Stimulated activated CD4-positive, alpha-beta T cell treated with anti-CD3 and anti-CD28 coated beads, Interleukin-4, amount 100 ng/mL, for 48 hours (primary cell): ENCODE results near the gene PEX5L.
"Not testable (repeated sequence)": the region's sequence is repeated elsewhere in the genome, so short reads cannot be mapped to it uniquely, and the experiment has no call there.

Source experiments
- DNase-seq, 2 donors: peaks; one replicate each; pipeline ENCODE4 v3.0.0-alpha.2; 2020; ENCODE audit warnings: low read depth in 2 of 2

PEX5L gene

DNA sequence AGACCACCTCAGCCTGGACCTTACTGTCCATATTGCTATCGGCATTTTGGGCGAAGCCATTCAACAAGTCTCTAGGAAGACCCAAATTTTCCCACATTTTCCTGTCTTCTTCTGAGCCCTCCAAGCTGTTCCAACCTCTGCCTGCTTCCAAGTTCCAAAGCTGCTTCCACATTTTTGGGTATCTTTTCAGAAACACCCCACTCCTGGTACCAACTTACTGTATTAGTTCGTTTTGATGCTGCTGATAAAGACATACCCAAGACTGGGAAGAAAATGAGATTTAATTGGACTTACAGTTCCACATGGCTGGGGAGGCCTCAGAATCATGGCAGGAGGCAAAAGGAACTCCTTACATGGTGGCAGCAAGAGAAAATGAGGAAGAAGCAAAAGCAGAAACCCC lies 28.4 kb downstream of the PEX5L start:
- not testable (repeated sequence) for DNase-seq

GRCh38 chr3:180004542-180004941 lies 32.2 kb downstream of the PEX5L start:
- no peak for DNase-seq

GRCh38 chr3:180002006-180002405 lies 34.7 kb downstream of the PEX5L start:
- DNase-seq, result no peak

DNA sequence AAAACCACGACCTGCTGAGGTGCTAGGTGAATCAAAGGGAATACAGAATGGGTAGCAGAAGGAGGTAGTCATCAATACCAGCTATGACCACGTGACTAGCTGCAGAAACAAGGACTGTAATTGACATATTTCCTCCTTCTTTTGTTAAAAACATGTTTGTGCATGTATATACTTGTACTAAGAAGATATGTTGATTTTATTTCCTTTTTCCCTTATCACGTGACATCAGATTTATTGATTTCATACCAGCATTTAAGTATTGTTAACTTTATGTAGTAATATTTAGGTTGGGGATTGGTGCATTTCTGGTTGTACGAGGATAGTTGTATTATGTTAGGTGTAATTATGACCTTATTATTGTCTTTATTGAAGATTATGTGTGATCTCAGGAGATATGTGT lies 36.2 kb downstream of the PEX5L start:
- DNase-seq, result no peak

DNA sequence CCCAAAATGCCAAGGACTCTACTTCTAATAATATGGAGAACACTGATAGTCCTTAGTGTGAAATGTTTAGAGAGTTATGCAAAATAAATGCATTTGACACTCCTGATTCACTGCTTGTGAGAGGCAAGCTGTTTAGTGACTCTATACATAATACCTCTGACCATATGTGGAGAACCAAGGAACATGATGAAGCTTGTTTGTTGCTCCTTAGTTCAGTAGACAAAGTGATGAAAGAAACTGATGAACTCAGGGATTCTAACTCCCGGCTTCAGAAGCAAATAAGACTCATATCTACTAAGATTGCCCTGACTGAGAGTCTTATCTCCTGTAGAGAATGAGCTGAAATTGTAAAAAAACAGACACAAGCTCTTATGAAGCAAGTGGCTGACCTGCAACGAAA lies 41.3 kb downstream of the PEX5L start:
- DNase-seq, result no peak

DNA sequence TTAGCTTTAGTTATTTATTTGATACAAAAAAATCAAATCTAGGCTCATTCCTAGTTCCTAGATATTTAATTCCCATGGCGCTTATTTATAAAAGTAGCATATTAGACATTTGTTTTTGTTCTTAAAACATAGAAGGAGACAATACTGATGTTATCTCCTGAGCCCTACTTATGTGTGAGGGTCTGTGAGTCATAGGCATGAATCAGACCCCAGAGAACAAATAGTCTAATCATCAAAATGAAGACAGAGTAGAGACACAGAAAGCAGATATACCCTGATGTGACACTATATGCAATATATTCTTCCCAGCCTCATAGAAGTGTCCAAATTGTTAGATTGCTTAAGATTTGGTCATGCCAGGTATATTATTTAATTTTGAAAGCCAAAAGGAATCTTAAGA lies 44.9 kb downstream of the PEX5L start:
- no peak for DNase-seq

DNA sequence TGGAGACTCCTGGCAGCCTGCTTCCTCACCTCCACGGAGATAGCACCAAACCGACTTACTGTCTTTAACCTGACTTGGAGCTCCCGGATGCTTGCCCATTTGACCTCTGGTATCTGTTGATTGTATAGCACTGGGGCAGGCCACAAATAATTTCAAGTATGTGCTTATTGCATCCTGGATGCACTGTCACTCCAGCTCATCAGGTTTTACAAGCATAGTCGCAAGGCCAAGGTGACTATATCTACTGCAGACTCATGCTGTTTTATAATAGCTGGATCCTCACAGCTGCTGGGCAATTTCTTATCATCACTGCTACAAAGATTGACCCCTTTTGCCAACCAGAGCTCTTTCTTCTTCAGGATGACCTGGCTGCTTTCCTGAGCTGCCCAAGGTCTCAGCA lies 45.6 kb downstream of the PEX5L start:
- DNase-seq, result no peak

DNA sequence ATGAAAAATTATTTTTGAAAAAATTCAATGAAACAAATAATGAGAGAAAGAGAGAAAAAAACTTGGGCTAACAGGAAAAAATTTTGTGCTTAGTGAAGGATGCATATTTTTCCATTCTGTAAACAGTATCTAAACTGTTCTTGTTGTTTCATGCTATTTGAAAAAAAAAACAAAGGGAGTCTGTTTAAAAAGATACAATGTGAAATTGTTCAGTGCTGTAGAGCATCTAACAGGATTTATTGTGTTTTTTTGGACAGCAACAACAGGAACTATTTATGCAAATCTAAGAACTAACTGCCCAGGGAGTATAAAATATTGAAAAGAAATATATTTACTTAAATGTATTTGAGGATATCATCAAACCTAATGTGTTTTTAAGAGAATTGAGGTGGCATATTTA lies 55.1 kb downstream of the PEX5L start:
- DNase-seq, result no peak

- no peak for DNase-seq
Measured at GRCh38 chr3:179977356-179977755, 59.4 kb downstream of the PEX5L start.

GRCh38 chr3:179973931-179974361 lies 62.8 kb downstream of the PEX5L start:
- no peak for DNase-seq

DNA sequence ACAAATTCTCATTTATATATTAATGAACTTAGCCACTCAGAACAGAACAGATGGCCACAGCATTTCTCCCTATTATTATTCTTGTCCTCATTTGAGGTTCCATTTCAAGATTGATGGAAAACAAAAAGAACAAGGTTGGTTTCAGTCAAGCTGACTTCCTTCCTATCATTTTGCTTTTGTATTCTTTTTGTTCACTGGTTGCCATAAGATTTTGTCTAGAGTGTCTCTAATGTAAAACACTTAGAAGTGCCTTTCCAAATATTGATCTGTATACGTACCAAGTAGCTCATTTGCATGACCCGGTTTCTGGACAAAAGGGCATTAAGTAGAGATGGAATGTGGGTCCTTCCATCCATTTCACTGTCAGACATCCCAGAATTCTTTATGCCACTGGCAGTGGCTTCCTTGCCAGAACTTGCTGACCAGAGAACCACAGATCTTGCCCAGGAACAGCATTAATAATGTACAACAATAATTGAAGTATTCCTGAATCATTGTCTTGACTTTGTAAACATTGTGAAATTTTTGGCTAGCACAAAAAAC lies 63.8 kb downstream of the PEX5L start:
- no peak for DNase-seq

GRCh38 chr3:179971280-179971679 lies 65.5 kb downstream of the PEX5L start:
- DNase-seq, result no peak

GRCh38 chr3:179970746-179971145 lies 66.0 kb downstream of the PEX5L start:
- no peak for DNase-seq

- DNase-seq, result no peak
Measured at GRCh38 chr3:179969525-179969924, 67.2 kb downstream of the PEX5L start.

GRCh38 chr3:179967622-179968021 lies 69.1 kb downstream of the PEX5L start:
- no peak for DNase-seq

- DNase-seq, result no peak
Measured at GRCh38 chr3:179964890-179965289, 71.8 kb downstream of the PEX5L start.

- DNase-seq, result no peak
Measured at GRCh38 chr3:179962629-179963387, 73.9 kb downstream of the PEX5L start.

GRCh38 chr3:179961703-179962078 lies 75.0 kb downstream of the PEX5L start:
- no peak for DNase-seq

- no peak for DNase-seq
Measured at GRCh38 chr3:179961071-179961702, 75.5 kb downstream of the PEX5L start.

DNA sequence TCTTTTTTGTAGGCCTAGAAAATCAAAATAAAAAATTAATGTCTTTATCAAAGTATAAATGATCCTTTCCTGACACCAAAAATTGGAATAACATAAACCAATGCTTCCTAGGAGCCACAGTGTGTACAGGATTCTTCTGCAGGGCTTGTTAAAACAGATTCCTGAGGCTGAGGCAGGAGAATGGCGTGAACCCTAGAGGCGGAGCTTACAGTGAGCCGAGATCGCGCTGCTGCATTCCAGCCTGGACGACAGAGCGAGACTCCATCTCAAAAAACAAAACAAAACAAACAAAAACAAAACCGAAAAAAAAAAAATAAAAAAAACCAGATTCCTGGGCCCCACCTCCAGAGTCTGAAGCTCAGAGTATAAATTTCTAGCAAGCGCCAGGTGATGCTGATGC lies 78.0 kb downstream of the PEX5L start:
- no peak for DNase-seq

DNA sequence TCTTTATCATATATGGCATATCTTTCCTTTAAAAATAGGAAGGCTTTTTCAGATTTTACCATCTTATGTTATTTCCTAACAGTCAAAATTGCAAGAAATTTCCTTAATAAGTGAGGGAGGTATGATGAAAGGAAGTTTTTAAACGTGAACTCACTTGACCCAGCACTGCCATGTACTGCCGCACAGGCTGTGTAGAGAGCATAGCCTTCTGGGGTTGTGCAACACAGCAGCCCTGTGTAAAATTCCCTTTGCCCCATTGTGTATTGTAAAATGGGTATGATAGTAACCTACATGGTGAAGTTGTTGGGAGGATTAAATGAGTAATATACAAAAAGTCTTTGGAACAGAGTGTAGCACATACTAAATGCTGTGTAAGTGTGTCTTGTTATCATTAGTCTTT lies 78.6 kb downstream of the PEX5L start:
- no peak for DNase-seq

- no peak for DNase-seq
Measured at GRCh38 chr3:179957264-179957845, 79.4 kb downstream of the PEX5L start.

DNA sequence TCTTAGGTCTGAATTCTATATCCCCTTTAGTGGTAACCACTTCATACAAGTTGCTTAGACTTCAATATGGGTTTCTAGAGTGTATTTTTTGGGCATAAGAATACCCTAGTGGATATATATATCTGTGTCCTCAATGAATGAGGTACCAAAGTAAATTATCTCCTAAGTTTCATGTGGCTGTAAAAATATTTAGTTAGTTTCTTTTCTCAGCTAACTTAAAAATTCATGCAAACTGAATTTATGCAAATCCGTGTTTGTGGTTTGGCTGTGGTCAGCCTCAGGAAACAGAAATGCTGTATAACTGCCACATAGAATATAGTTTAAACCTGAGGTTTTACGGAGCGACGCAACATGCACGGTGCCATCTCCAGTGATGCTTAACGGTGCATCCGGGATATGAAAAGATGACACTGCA lies 80.3 kb downstream of the PEX5L start:
- DNase-seq, result no peak
